GM12878 (cell line): Measurements from ENCODE around the gene HSD17B11. TPM values are rescaled to one million over a fixed set of nuclear protein-coding genes. Genes with fewer than 3 reads are reported as not detected.
"Not testable (repeated sequence)": the region's sequence is repeated elsewhere in the genome, so short reads cannot be mapped to it uniquely, and the experiment has no call there.

Experiments used
- ATAC-seq: fragments of 200-7000 bp; cut with Tn5 transposase; 3 replicates; pipeline ENCODE4 v1.9.1; 2020; ENCODE audit warnings: mild to moderate bottlenecking, moderate library complexity
- BruUV-seq: library from RNA; stranded (reverse); fragments of 400-500 nt; replicated peaks from 2 replicates; lab custom pipeline; 2021; lab: Mats Ljungman, UMichigan
- CTCF ChIA-PET: fragments of 300-600 bp; sonication (Branson Sonifier 250); formaldehyde crosslinking; extraction: SDS; loops from one replicate; lab custom pipeline; 2021; ENCODE audit warnings: inconsistent platforms; lab: Yijun Ruan, JAX
- POLR2A ChIA-PET: fragments of 350-600 bp; formaldehyde crosslinking; extraction: SDS; loops from one replicate; lab custom pipeline; 2021; ENCODE audit warnings: inconsistent platforms; lab: Charles Lee
- RAD21 ChIA-PET: fragments of 300-600 bp; sonication (Branson Sonifier 250); formaldehyde crosslinking; loops from one replicate; lab custom pipeline; 2023; ENCODE audit warnings: antibody characterized with exemption; ENCODE audit not compliant: unreplicated experiment; lab: Charles Lee
- SMC1A ChIA-PET: fragments of 300-600 bp; sonication (Branson Sonifier 250); formaldehyde crosslinking; loops from one replicate; lab custom pipeline; 2023; ENCODE audit not compliant: unreplicated experiment, uncharacterized antibody; lab: Charles Lee
- DNase-seq: peaks from one replicate; pipeline ENCODE4 v3.0.0-alpha.2; 2011; ENCODE audit warnings: low read depth, low spot score
- FAIRE-seq: peaks from 3 replicates; lab custom pipeline; 2011; peaks lifted over from hg19 to GRCh38; lab: Jason Lieb, UNC
- H2AFZ ChIP-seq: 2 replicates; pipeline ENCODE4 v1.6.0; 2011; ENCODE audit warnings: low read depth, low read length, control low read depth; ENCODE audit not compliant: control insufficient read depth
- H3K27ac ChIP-seq: 2 replicates; pipeline ENCODE4 v1.5.1; 2011; ENCODE audit warnings: control low read depth; ENCODE audit not compliant: control insufficient read depth, insufficient read depth
- H3K27me3 ChIP-seq, 2 experiments: replicated peaks in 1 of 2; 2 replicates each; pipeline versions ENCODE4 v1.6.0 to v1.6.1; 2011; ENCODE audit warnings: low read length in 1 of 2; ENCODE audit not compliant: control insufficient read depth in 2 of 2, insufficient read depth in 2 of 2
- H3K36me3 ChIP-seq, 2 experiments: 2 replicates each; pipeline ENCODE4 v1.5.1; 2011; ENCODE audit warnings: low read length in 1 of 2; ENCODE audit not compliant: control insufficient read depth in 2 of 2, insufficient read depth in 2 of 2
- H3K4me1 ChIP-seq: 2 replicates; pipeline ENCODE4 v1.6.1; 2011; ENCODE audit warnings: mild to moderate bottlenecking, low read length, moderate library complexity, mixed read lengths; ENCODE audit not compliant: control insufficient read depth, insufficient read depth
- H3K4me2 ChIP-seq: 2 replicates; pipeline ENCODE4 v1.6.0; 2011; ENCODE audit warnings: control low read depth; ENCODE audit not compliant: control insufficient read depth, insufficient read depth
- H3K4me3 ChIP-seq: fragments of 200-600 bp; sonication (generic); 2 replicates; pipeline ENCODE4 v1.5.1; 2016
- H3K79me2 ChIP-seq: 2 replicates; pipeline ENCODE4 v1.6.0; 2011; ENCODE audit warnings: low read length; ENCODE audit not compliant: control insufficient read depth, insufficient read depth
- H3K9ac ChIP-seq: 2 replicates; pipeline ENCODE4 v1.8.0; 2011; ENCODE audit warnings: low read length, control low read depth, mixed read lengths; ENCODE audit not compliant: control insufficient read depth, insufficient read depth
- H3K9me3 ChIP-seq: replicated peaks from 3 replicates; pipeline ENCODE4 v1.5.1; 2011; ENCODE audit warnings: mild to moderate bottlenecking, low read length; ENCODE audit not compliant: control insufficient read depth, insufficient read depth
- H4K20me1 ChIP-seq: 2 replicates; pipeline ENCODE4 v1.6.0; 2011; ENCODE audit not compliant: control insufficient read depth, insufficient read depth
- CEBPB ChIP-seq, 2 experiments: fragments of 150-350 bp in 1 of 2; IDR thresholded peaks; 2 replicates each; pipeline ENCODE4 v1.6.1; 2012 to 2014; ENCODE audit warnings: low read depth in 2 of 2, low read length in 2 of 2, borderline replicate concordance in 1 of 2, inconsistent platforms in 1 of 2
- KLF5 ChIP-seq: fragments of 450-650 bp; IDR thresholded peaks from 2 replicates; pipeline ENCODE4 v1.6.1; 2014; ENCODE audit warnings: mild to moderate bottlenecking; ENCODE audit not compliant: partially characterized antibody
- WGBS: methylation state at CpG from one replicate; pipeline ENCODE4 v1.1.6; 2016; ENCODE audit warnings: low lambda C conversion rate; ENCODE audit not compliant: insufficient replicate concordance, insufficient coverage; ENCODE audit errors: missing lambda C conversion rate; 5-methylcytosine and 5-hydroxymethylcytosine counted together
- in situ Hi-C: fragments of 300-500 bp; cut with MboI; formaldehyde crosslinking; loops from 9 replicates; pipeline ENCODE4 v1.14.3; 2018; ENCODE audit warnings: mixed read lengths
- intact Hi-C: fragments of 100-400 bp; cut with micrococcal nuclease; formaldehyde crosslinking; loops from one replicate; pipeline ENCODE4 v1.14.2; 2022; ENCODE audit not compliant: unreplicated experiment
- polyA plus RNA-seq, 11 experiments: library from polyadenylated mRNA; depleted of rRNA in 4 of 11; unstranded in 6 of 11; stranded (reverse) in 5 of 11; fragments of >200 nt; fragmentation: Nextera tagmentation in 4 of 11; fragmentation: Illumina TruSeq in 1 of 11; extraction: Ambion mirVana in 4 of 11; extraction: Trizol in 1 of 11; gene quantifications; 1 replicate in 1 of 11; 2 replicates in 10 of 11; pipeline versions ENCODE4 v1.2.1 to v1.2.3, GENCODE V29; 2011 to 2016; ENCODE audit warnings: inconsistent platforms in 2 of 11, missing spikeins in 2 of 11, low read depth in 1 of 11
- total RNA-seq, 4 experiments: library from RNA; depleted of rRNA in 3 of 4; stranded (reverse); fragments of >200 nt in 3 of 4; fragmentation: Illumina TruSeq in 1 of 4; extraction: Trizol in 1 of 4; gene quantifications; 2 replicates each; pipeline versions ENCODE4 v1.2.1 to v1.2.3, GENCODE V29; 2013 to 2021
- TF ChIP-seq, protein P1 (sequence below): fragments of 450-650 bp; IDR thresholded peaks from 2 replicates; pipeline ENCODE4 v1.6.1; 2017; ENCODE audit warnings: mild to moderate bottlenecking, moderate library complexity

Gene HSD17B11
- total and polyA plus RNA-seq, 10 of the 15 experiments (the other 5 are each of a cell fraction or from before 2014, with no cell fraction given) = 10.3 to 29.5 (median 17.7) TPM

DNA sequence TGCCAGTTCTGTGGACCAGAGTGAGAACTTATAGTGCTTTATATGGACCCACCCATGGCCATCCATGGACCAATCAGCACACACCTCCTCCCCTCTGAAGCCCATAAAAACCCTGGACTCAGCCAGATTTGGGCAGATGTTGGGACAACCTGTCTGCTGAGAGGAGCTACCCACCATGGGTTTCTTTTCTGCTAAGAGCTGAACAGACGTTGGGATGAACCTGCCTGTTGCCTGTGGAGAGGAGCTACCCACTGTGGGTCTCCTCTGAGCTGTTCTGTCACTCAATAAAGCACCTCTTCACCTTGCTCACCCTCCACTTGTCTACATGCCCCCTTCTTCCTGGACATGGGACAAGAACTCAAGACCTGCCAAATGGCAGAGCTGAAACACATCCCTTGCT lies 9.0 kb upstream of the HSD17B11 start (continued):
- TF ChIP-seq, protein P1, sequence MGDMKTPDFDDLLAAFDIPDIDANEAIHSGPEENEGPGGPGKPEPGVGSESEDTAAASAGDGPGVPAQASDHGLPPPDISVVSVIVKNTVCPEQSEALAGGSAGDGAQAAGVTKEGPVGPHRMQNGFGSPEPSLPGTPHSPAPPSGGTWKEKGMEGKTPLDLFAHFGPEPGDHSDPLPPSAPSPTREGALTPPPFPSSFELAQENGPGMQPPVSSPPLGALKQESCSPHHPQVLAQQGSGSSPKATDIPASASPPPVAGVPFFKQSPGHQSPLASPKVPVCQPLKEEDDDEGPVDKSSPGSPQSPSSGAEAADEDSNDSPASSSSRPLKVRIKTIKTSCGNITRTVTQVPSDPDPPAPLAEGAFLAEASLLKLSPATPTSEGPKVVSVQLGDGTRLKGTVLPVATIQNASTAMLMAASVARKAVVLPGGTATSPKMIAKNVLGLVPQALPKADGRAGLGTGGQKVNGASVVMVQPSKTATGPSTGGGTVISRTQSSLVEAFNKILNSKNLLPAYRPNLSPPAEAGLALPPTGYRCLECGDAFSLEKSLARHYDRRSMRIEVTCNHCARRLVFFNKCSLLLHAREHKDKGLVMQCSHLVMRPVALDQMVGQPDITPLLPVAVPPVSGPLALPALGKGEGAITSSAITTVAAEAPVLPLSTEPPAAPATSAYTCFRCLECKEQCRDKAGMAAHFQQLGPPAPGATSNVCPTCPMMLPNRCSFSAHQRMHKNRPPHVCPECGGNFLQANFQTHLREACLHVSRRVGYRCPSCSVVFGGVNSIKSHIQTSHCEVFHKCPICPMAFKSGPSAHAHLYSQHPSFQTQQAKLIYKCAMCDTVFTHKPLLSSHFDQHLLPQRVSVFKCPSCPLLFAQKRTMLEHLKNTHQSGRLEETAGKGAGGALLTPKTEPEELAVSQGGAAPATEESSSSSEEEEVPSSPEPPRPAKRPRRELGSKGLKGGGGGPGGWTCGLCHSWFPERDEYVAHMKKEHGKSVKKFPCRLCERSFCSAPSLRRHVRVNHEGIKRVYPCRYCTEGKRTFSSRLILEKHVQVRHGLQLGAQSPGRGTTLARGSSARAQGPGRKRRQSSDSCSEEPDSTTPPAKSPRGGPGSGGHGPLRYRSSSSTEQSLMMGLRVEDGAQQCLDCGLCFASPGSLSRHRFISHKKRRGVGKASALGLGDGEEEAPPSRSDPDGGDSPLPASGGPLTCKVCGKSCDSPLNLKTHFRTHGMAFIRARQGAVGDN = no peak

DNA sequence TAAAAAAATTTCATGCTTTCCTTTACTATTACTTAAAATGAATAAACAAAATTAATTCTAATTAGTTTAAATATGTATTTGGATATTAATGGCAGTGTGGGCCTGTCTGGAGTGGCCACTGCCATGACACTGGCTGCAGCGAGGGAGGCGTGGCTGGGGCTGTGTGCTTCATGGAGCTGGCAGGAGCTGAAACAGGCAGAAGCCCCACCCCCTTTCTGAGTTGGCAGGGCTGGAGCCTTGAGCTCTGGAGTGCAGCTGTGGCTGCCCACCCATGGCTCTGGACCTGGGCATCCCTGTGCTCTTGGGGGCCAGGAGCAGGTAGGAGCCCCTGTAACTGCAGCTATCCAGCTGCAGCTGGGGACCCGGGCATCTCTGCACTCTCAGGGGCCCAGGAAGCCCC lies 8.2 kb upstream of the HSD17B11 start:
- H3K9ac ChIP-seq = no peak overlapping the region
- TF ChIP-seq KLF5 (no peak), CEBPB (IDR thresholded peaks at IDR 0.05; ENCODE audit: borderline replicate concordance in 1 of 2, low read depth in 2 of 2, low read length in 2 of 2) (no peak)
- TF ChIP-seq, all 136 proteins: peak for 0
- SMC1A ChIA-PET = interaction anchor here (1.1 to 1.2 kb wide), 2 partner anchors 8 to 23 kb away, joined by 3 read pairs; no protein-coding TSS in a partner anchor
- POLR2A ChIA-PET = interaction anchor here (1.2 kb wide), 1 partner anchor 17 kb away, joined by 3 read pairs; no protein-coding TSS in a partner anchor
- Histone ChIP-seq H3K9me3 (peaks cover 4% of the 10 kb centered on the region; the same call in 2 of the 3 replicates), H3K4me2 (no peak overlapping the region), H4K20me1 (no peaks in the 10 kb centered on the region), H3K36me3 (no peaks in the 10 kb centered on the region), H2AFZ (no peak overlapping the region), H3K4me3 (no peak overlapping the region), H3K79me2 (no peaks in the 10 kb centered on the region), H3K27me3 (no peaks in the 10 kb centered on the region), H3K27ac (no peak overlapping the region), H3K4me1 (no peaks in the 10 kb centered on the region)
- ATAC-seq (no peak), FAIRE-seq (no peak), DNase-seq (no peak)
- WGBS = 86% methylated on average over 3 of the region's 3 CpGs
- intact Hi-C loops (no loop called here), in situ Hi-C loops (no loop called here)
- CTCF ChIA-PET = interaction anchor here (1.2 kb wide), 1 partner anchor 17 kb away, joined by 3 read pairs; no protein-coding TSS in a partner anchor
- RAD21 ChIA-PET = no interaction called here
- BruUV-seq = no TSS peak

DNA sequence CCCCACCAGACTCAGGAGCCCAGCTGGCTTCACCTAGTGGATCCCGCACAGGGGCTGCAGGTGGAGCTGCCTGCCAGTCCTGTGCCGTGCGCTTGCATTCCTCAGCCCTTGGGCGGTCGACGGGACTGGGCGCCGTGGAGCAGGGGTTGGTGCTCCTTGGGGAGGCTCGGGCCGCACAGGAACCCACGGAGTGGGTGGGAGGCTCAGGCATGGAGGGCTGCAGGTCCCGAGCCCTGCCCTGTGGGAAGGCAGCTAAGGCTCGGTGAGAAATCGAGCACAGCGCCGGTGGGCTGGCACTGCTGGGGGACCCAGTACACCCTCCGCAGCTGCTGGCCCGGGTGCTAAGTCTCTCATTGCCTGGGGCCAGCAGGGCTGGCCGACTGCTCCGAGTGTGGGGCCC lies 4.9 kb upstream of the HSD17B11 start:
- H3K27ac ChIP-seq, H3K4me2 ChIP-seq, H3K36me3 ChIP-seq, intact Hi-C loops, RAD21 ChIA-PET, H3K27me3 ChIP-seq, H3K9me3 ChIP-seq, in situ Hi-C loops, H2AFZ ChIP-seq, DNase-seq, POLR2A ChIA-PET, H3K4me1 ChIP-seq, FAIRE-seq, ATAC-seq, BruUV-seq, H3K4me3 ChIP-seq, H4K20me1 ChIP-seq, H3K79me2 ChIP-seq, H3K9ac ChIP-seq: not testable (repeated sequence)
- ChIA-PET SMC1A (interaction anchor here (1.6 kb wide), 1 partner anchor 25 kb away, joined by 4 read pairs; no protein-coding TSS in a partner anchor), CTCF (interaction anchor here (1.7 kb wide), 1 partner anchor 20 kb away, joined by 4 read pairs; no protein-coding TSS in a partner anchor)
- WGBS = 81% methylated on average over 12 of the region's 20 CpGs

GRCh38 chr4:87395073-87395472 lies 4.1 kb upstream of the HSD17B11 start:
- intact Hi-C loops, H4K20me1 ChIP-seq, ATAC-seq, H3K9me3 ChIP-seq, H2AFZ ChIP-seq, RAD21 ChIA-PET, H3K9ac ChIP-seq, CTCF ChIA-PET, H3K79me2 ChIP-seq, H3K27ac ChIP-seq, in situ Hi-C loops, FAIRE-seq, H3K4me2 ChIP-seq, BruUV-seq, H3K4me3 ChIP-seq, SMC1A ChIA-PET, H3K4me1 ChIP-seq, POLR2A ChIA-PET, H3K27me3 ChIP-seq, H3K36me3 ChIP-seq, DNase-seq: not testable (repeated sequence)
- 90% methylated on average over 23 of the region's 23 CpGs for WGBS
